ENCODE measurements around the gene FHIT.

The FHIT gene

DNA sequence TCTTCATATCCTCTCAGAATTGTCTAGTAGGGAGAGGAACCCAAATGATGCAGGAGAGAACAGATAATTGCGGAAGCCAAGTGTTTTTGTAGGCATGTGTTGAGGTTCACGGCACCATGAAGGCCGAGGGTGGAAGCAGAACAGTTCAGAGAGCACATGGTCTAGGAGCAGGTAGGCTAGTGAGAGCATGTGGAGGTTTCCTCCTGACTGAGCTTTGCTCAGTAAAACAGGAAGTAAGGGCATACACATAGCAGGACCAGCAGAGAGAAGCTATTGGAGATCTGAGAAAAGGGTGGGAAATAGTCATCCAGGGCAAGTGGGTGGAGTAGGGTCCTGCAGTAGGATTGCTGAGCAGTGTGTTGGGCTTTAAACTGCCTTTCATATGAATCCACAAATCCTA is 491.1 kb downstream of the FHIT start:
- DNase-seq (ENCODE audit: low read depth) = no peak

DNA sequence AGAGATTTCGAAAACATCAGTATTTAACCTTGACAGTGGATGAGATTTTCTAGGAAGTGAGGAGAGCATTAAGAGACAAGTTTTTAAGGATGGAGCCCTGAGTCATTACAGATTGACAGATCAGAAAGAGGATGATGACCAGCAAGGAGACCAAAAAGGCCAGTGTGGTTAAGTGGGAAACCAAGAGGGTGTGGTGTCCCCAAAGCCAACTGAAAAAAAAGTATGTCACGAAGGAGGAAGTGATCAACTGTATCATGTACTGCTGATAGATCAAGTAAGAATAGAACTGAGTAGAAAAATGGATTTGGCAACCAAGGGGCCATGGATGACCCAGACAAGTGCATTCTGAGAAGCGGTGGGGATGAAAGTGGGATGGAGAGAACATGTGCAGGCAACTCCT is 491.8 kb downstream of the FHIT start:
- DNase-seq (ENCODE audit: low read depth) = no peak

DNA sequence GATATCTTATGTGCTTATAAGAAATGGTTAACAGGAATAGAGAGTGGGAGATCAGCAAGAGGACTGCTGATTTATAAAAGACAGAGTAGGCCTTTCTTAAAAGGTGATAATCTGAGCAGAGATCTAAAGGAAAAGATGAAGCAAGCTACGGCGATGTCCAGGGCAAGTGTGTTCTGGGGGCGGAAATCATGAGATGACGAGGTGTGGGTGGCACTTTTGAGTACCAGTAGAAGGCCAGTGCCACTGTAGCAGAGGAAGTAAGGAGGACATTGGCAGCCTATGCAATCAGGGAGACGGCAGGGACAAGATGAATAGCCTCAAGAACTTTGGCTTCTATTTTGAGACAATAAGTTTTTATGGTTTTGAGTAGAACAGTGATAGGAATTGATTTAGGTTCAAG is 492.4 kb downstream of the FHIT start:
- no peak for DNase-seq (ENCODE audit: low read depth)

DNA sequence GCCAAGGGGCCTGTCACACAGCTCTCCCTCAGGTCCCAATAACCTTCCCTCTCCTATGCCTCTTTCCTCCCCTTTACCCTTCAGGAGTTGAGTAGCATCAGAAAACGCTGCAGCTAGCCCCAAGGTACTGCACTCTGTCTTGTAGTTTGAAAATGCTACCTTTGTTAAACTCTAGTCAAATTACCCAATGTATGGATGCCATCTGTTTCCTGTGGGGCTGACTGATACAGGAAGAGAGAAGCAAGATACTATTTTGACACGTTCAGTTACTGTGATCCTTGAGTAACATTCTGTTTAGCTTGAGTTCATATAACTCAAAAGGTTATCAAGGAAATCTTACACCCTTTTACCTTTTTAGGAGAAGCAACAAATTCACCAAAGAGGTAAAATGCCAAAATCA is 493.1 kb downstream of the FHIT start:
- DNase-seq (ENCODE audit: low read depth) = no peak

DNA sequence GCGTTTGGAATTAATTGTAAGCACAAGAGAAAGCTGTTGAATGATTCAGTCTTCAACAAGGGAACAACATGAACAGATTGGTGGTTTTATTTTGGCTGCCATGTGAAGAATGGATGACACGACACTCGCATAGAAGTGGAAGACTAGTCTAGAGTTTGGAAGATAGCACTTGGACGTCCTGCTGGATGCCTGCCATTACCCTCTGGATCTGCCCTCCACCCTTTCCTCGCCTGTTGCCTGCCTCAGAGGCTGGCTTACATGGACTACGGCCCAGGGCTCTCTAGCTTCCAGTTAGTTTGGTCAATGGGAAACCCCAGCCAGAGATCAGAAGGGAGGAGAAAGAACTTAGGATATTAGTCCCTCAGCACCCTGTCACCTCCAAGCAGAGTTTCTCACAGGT is 493.5 kb downstream of the FHIT start:
- no peak for DNase-seq (ENCODE audit: low read depth)

DNA sequence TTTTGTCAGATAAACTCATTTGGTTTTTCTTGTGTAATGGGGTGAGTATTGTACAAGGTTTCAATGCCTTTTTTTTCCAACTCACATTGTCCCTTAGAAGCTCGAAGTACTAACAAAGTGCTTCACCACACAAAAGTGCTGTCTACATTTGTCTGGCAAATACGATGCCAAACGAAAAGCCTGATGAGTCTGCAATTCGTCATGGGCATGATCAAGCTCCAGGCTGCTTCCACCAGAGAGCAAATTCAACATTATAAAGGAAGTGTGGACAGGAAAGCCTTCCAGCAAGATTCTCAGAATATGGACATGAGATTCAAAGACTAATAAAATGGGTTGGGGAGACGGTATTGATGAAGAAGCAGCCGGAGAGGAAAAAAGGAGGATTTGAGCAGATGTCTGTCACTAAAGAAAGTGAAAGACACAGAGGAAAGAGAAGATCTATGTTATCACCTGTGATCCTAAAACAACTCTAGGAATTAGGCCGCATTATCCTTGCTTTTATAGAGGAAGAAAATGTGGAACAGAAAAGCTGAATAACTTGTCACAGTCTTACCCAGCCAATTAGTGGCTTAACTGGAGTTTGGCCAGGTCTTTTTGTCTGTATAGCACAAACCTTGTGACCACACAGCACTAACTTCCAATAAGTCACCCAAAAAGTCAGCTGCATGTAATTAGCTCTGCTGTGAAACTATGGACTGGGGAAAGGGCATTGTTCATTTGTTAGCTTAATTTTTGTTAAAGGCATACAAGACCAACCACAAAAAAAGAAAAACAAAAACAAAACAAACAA is 494.8 kb downstream of the FHIT start:
- DNase-seq (ENCODE audit: low read depth) = no peak

DNA sequence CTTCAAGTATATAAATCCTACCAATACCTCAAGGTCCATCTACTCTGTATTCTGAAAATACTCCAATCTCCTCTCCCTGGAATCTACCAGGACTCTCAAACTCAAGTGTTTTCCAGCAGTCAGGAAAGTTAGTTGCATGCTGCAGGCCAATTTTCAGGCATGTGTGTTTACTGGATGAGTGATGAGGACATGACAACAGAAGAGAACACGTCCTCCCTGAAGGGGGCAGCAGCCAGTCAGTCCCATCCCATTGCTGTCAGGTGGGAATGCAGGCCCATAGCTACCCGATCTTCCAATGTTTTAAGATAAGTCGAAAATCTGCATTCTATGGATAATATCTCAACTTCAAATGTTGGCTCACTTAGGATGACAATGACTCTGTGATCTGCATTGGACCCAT is 496.2 kb downstream of the FHIT start:
- no peak for DNase-seq (ENCODE audit: low read depth)

DNA sequence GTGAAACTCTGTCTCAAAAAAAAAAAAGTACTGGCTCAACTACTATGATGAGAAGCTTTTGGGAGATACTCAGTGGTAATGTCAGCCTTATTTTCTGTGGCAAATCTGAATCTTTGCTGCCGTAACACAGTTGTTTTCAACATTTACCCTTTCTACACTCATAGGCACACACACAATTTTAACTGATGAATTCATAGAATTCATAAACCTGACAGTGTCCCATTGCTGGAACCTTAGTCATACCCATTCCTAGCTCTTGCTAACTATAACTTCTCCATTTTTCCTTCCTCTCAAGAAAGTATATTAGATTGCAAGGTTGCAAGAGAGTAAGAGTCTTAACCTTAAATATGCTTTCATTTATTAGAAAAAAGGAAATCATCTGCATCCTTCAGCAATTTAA is 496.6 kb downstream of the FHIT start:
- DNase-seq (ENCODE audit: low read depth) = no peak

DNA sequence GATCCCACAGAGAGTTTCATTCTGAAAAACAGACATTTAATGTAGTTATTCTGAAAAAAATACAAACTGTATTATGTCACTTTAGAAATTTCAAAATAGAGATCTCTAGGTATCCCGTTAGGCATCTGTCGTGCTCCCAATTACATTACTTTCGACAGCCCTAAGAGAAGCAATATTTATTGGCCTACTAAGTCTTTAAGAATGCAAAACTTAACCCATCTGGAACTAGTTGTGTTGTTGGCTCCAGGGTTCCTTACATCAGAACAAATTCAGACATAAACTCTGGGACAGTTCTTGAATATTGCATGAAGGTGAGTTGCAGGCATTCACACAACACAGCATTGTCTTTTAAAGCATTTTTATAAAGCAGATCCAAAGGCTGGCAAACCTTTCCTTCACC is 498.4 kb downstream of the FHIT start:
- DNase-seq (ENCODE audit: low read depth) = no peak

DNA sequence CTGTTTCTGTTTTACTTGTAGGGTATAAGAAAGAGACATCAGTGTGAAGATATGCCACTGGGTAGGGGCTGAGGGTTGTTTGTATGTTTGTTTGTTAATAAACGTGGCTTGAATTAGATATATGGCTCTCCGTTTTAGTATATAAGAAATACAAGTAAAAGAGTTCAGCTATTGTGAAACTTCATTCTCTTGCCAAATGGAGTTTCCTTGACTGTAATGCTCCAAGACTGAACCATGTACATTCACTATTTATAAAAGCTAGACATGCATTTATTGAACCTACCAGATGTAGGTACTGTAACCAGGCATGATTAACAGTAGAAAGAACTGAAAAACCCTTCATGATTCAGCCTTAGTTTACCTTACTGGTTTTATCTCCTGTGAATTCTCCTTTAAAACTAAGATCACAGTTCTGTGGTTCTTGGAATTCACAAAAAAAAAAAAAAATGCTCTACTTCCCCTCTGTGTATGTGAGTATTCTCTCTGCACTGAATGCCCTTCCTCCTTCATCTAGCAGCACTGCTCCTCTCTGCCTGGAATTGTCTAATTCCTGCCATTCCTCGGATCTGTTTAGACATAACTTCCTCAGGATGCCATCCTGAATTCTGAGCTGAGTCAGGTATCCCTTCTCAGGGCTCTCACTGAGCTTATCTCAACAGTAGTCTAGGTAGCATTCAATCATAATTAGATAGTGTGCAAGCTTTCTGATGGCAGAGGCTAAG is 504.4 kb downstream of the FHIT start:
- no peak for DNase-seq (ENCODE audit: low read depth)

DNA sequence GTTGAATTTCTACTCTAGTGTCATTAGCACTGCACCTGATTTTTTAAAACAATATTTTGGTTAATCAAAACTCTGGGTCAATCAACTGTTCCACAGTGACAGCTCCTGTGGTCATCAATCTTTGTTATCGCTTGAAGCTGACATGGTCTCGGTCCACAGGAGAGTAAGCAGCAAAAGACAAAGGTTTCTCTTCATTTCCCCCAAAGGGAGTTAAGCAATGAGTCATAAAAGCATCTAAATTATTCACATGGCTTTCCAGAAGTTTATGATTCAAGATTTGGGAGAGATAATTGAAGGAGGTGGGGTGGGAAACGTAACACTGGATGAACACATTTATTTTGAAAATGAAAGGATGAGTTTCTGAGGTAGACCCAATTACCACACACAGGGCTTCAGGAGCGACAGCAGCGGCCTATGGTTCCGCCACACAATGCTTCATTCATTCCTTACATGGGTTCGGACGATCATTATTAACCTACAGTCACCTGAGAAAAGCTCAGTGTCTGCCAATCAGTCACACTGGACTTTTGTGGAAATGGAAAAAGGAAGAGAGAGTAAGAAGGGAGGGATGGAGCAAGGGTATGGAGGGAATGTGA is 505.1 kb downstream of the FHIT start:
- DNase-seq (ENCODE audit: low read depth) = no peak

DNA sequence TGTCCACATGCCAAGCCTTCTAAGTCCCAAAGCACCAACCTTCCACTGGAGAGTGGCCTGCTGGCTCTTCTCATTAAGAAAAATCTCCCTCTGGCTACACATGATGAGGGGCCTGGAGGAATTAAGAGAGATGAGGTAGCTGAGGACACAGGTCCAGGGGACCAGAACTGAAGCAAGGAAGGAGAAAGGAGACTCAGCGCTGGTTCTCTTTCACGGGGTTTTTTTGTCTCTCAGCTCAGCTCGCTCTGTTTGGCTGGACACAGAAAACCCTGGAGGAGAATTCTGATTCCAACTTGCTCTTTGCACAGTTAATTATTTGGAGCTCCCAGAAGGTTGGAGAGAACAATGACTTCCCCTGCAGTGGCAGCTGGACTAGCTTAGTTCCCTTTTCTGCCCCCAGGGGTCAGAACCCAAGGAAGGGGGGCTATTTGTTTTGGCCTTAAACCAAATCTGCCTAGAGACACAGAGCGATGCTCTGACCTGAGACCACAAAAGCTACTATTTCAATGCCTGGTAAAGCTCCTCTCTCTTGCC is 507.6 kb downstream of the FHIT start:
- DNase-seq (ENCODE audit: low read depth) = no peak

DNA sequence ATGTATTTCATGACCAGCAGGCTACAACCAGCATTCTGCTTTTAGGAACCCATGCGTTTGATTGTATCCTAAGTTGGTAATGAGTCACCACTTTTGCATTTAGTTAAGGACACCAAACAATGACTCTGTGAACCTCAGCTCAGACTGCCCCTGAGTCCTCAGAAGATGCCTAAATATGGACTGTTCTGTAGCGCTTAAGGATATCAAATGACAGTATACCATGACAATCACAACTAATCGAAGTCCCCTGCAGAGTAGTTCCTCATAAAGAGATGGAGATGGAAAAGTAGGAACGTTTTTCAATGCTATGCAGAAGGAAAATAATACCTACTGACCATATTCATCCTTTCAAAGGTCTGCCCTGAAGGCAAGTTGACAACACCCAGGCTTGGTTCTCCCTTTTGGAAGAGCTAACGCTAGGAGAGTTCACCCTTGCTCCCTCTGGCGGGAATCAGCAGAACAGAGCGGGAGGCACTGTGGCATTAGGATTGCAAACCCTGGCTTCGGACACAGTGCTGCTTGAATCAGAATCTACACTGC is 508.6 kb downstream of the FHIT start:
- DNase-seq (ENCODE audit: low read depth) = no peak

DNA sequence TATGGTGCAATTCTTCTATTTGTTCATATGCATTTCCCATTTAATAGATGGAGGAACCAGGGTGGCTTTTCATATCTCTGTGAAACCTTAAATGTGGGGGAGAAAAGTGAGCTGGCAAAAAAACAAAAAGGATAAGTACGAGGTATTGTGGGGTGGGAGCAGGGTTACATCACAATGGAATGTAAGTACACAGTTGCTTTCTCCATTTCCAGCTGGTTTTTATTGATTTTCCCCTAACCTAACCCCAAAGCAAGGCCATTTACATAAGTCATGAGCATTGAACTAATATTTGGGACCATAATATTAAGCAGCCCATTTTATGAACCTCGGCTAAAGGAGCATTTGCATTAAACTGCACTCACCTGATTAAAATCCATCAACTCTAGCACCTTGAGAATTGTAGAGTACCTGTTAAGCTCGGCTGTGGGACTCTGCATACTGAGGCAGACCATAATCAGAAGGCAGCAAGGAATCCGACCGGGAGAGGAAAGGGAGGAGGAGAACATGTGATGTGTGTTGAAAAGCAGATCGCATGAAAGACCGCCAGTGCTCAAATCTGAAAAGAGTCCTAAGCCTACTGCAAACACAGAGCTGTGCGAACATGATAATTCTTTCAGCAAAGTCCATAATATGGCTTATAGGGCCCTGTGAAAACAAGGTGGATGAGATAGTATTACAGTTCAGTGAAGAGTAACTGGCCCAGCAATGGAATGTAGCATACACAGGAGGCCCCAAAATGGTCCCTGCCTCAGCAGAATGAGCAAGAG is 513.4 kb downstream of the FHIT start:
- no peak for DNase-seq (ENCODE audit: low read depth)

DNA sequence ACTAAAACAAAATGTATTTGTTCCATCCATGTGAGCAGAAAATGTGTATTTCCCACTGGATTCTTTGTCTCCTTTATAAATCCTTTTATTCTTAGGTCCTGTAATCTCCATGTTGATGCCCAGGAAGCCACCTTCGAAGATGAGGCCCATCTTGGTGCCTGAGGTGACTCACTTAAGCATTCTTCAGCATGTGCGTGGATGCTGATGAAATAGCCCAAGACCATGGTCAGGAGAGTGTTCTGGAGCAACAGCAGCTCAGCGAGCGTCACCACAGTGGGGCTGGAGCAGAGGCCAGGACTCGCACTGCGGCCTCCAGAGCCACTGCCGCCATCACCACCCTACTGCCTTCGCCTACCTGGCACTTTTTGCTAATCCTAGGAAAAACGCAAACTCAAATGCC is 520.9 kb downstream of the FHIT start:
- DNase-seq (ENCODE audit: low read depth) = no peak

DNA sequence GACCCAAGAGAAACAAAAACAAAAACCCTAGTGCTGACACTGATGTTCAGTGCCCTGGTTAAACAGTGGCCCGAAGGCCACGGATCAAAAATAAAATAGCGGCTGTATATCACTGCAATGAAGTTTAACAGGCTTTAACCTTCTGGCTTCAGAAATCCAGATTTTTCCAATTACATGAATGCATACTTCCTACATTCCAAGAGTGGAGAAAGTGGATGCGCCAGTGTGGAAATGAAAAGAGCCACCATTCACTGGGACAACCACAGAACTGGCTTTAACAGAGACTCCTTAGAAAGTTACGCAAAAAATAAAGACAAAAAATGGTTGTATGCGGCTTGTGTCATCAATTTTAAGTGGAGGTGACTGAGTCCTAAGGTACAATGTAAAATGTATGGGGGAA is 522.2 kb downstream of the FHIT start:
- DNase-seq (ENCODE audit: low read depth) = no peak

DNA sequence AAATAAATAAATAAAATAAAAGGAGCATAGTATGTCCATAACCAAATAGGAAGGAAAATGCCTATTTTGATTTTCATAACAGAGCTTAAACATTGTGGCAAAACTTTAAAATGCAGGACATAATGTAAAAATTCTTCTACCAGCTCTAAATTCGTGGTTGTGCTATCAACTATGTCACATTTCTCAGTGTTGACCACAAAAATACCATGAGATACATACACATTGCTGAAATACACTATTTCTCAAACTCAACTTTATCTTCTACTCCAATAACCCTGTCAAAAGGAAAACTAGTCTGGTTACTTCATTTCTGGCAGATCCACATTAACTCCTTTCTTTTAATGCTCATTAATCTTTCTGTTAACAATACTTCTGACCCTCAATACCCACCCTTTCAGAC is 523.2 kb downstream of the FHIT start:
- DNase-seq (ENCODE audit: low read depth) = no peak

DNA sequence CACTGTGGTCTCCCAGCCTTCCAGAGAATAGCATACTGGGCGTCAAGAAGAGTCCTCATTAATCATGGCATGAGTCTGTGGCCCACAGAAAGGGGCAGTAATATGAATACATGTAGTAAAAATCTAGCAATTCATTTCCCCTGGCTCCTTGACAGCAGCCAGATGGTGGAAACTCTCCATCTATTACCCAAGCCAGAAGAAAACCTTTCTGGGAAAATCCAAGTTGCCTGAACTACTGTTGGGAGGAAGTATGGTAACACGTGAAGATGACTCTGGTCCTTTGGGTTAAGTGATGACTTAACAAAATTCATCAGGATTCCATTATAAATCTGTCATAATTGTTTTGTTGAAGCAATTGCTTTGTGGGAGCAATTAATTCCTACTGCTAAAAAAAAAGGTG is 530.5 kb downstream of the FHIT start:
- no peak for DNase-seq (ENCODE audit: low read depth)

DNA sequence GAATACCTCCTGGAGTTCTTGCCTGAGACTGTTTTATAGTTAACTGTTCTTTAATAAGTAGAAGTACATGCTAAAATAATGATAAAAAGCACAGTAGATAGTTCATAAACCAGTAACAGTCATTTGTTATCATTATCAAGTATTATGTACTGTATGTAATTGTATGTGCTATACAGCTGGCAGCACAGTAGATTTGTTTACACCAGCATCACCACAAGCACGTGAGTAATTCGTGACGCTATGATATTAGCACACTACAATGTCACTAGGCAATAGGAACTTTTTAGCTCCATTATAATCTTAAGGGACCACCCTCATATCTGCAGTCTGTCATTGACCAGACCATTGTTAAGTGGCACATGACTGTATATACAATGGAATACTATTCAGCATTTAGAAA is 534.7 kb downstream of the FHIT start:
- no peak for DNase-seq (ENCODE audit: low read depth)

DNA sequence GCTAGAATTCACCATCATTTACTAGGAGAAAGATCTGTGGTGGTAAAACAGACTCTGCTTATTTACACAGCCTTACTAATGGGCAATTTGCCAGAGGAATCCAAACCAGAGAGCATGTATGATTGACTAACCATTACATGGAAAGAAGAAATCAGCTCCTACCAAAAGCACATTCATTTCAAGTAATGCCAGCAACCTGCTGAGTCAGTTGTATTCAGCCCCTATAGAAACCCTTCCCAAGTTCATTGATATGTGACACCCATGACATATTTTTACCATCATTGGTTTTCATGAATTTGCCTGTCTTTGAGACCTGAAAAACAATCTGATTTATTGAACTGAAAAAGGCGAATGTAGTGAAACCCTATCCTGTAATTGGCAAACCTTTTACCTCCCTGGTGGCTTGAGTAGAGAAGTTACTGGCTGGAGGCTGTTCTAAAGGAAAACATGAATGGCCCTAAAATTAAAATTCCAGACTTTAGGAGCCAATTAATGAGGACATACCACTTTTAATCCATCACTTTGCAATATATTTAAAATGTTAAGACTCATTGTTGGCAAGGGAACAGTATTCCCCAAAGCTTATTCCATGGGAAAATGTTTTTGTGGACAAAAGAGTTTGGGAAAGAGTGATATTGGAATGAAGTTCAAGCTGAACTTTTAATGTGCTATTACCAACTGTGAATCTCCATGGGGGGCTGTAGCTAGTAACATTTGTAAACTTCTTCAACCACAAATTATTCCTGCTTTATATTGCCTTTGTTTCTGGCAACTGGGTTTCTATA is 542.9 kb downstream of the FHIT start:
- no peak for DNase-seq (ENCODE audit: low read depth)

DNA sequence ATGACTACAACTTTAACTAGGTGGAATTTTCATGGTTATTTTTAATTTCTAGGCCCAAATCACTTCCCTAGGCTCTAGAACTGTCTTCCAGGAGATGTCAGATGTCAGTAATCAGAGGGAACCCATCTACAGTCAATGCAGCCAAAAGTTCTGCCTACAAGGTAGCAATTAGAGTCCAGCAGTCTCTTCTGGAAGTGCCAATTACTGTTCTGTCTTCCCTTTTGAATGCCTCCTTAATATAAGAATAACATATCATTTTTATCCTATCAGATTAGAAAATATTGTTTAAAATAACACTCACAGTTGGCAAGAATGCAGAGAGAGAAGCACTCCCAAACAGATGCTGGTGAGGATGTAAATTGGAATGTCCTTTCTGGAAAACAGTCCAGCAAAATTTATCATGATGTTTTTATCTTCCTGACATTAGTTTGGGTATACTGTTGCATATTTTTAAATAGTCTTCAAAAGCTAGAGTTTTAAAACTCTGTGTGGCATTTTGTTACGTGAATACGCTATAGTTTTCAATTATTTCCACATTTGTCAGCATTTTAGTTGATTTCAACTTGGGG is 543.7 kb downstream of the FHIT start:
- no peak for DNase-seq (ENCODE audit: low read depth)

Measured in stimulated activated CD8-positive, alpha-beta memory T cell treated with anti-CD3 and anti-CD28 coated beads, Interleukin-12 subunit alpha, Interleukin-12 subunit beta, amount 100 ng/mL, for 4 hours (primary cell).